SK-N-SH (cell line): ENCODE measurements around the gene SPRR1A. TPM values are rescaled to one million over a fixed set of nuclear protein-coding genes. Genes with fewer than 3 reads are reported as not detected.

Source experiments
- CTCF ChIA-PET: fragments of 300-600, 350-600 bp; formaldehyde crosslinking; extraction: SDS; loops from one replicate; lab custom pipeline; 2021; lab: Yijun Ruan, JAX
- POLR2A ChIA-PET: fragments of 350-600 bp; sonication (Branson Sonifier 250); formaldehyde crosslinking; extraction: SDS; loops from one replicate; lab custom pipeline; 2020; ENCODE audit warnings: antibody characterized with exemption, inconsistent platforms; lab: Yijun Ruan, JAX
- DNase-seq: peaks from one replicate; pipeline ENCODE4 v3.0.0; 2012
- H2AFZ ChIP-seq: fragments of 200-600 bp; sonication (generic); 2 replicates; pipeline ENCODE4 v1.8.1; 2016; ENCODE audit warnings: antibody characterized with exemption, mild to moderate bottlenecking, low read depth
- H3F3A ChIP-seq: fragments of 200-600 bp; sonication (generic); replicated peaks from 2 replicates; pipeline ENCODE3; 2016; ENCODE audit warnings: antibody characterized with exemption, mild to moderate bottlenecking; ENCODE audit not compliant: insufficient read depth
- H3K27ac ChIP-seq, 2 experiments: fragments of 200-500 bp in 1 of 2; fragments of 200-600 bp in 1 of 2; sonication (Bioruptor generic) in 1 of 2; sonication (generic), shearing (Covaris generic) in 1 of 2; 2 replicates each; pipeline versions ENCODE4 v1.5.1 to v1.6.1; 2014 to 2016; ENCODE audit warnings: low read depth in 2 of 2, inconsistent platforms in 1 of 2, low read length in 1 of 2, mild to moderate bottlenecking in 1 of 2, mixed read lengths in 1 of 2
- H3K27me3 ChIP-seq: fragments of 200-600 bp; sonication (generic), shearing (Covaris generic); 2 replicates; pipeline ENCODE4 v1.6.1; 2016; ENCODE audit warnings: mixed run types; ENCODE audit not compliant: insufficient read depth
- H3K36me3 ChIP-seq, 2 experiments: fragments of 200-500 bp in 1 of 2; fragments of 200-600 bp in 1 of 2; sonication (Bioruptor generic) in 1 of 2; sonication (generic) in 1 of 2; replicated peaks in 1 of 2; 2 replicates each; pipeline versions ENCODE3 to v1.5.1; 2014 to 2016; ENCODE audit warnings: low read length in 1 of 2, mild to moderate bottlenecking in 1 of 2; ENCODE audit not compliant: insufficient read depth in 2 of 2, control insufficient read depth in 1 of 2
- H3K4me1 ChIP-seq, 2 experiments: fragments of 200-500 bp in 1 of 2; fragments of 200-600 bp in 1 of 2; sonication (Bioruptor generic) in 1 of 2; sonication (generic), shearing (Covaris generic) in 1 of 2; 2 replicates each; pipeline versions ENCODE4 v1.5.1 to v1.6.1; 2014 to 2016; ENCODE audit warnings: low read depth in 1 of 2, low read length in 1 of 2, mixed run types in 1 of 2; ENCODE audit not compliant: insufficient read depth in 2 of 2, control insufficient read depth in 1 of 2
- H3K4me2 ChIP-seq: fragments of 200-600 bp; sonication (generic), shearing (Covaris generic); 2 replicates; pipeline ENCODE4 v1.6.1; 2017; ENCODE audit warnings: mixed run types
- H3K4me3 ChIP-seq, 2 experiments: fragments of 200-500 bp in 1 of 2; fragments of 200-600 bp in 1 of 2; sonication (Bioruptor generic) in 1 of 2; sonication (generic), shearing (Covaris generic) in 1 of 2; 2 replicates each; pipeline versions ENCODE4 v1.5.1 to v1.8.1; 2014 to 2016; ENCODE audit warnings: low read depth in 2 of 2, inconsistent platforms in 1 of 2, low read length in 1 of 2, mild to moderate bottlenecking in 1 of 2, mixed read lengths in 1 of 2, moderate library complexity in 1 of 2
- H3K79me2 ChIP-seq: fragments of 200-600 bp; sonication (generic); 2 replicates; pipeline ENCODE4 v1.8.1; 2017; ENCODE audit warnings: mild to moderate bottlenecking; ENCODE audit not compliant: insufficient read depth
- H3K9ac ChIP-seq: fragments of 200-600 bp; sonication (generic); 2 replicates; pipeline ENCODE4 v1.6.1; 2017; ENCODE audit warnings: mixed run types
- H3K9me2 ChIP-seq: fragments of 200-600 bp; sonication (generic); 2 replicates; pipeline ENCODE4 v1.6.1; 2017; ENCODE audit warnings: mixed run types
- H3K9me3 ChIP-seq: fragments of 200-600 bp; sonication (generic); 2 replicates; pipeline ENCODE4 v1.6.1; 2017; ENCODE audit warnings: mixed run types, mild to moderate bottlenecking, moderate library complexity
- H4K20me1 ChIP-seq: fragments of 200-600 bp; sonication (generic); 2 replicates; pipeline ENCODE4 v1.6.1; 2017; ENCODE audit warnings: mild to moderate bottlenecking, mixed run types; ENCODE audit not compliant: insufficient read depth
- ELF1 ChIP-seq: IDR thresholded peaks from 2 replicates; pipeline ENCODE4 v1.4.0; 2012
- FOSL2 ChIP-seq: IDR thresholded peaks from 2 replicates; pipeline ENCODE4 v1.4.0; 2012; ENCODE audit warnings: low read depth, mild to moderate bottlenecking, moderate library complexity, borderline replicate concordance
- FOXJ3 ChIP-seq: sonication (generic); formaldehyde crosslinking; IDR thresholded peaks from 2 replicates; pipeline ENCODE4 v1.5.1; 2020; ENCODE audit warnings: mild to moderate bottlenecking, missing genetic modification reagents
- FOXM1 ChIP-seq: IDR thresholded peaks from 2 replicates; pipeline ENCODE4 v1.4.0; 2012; ENCODE audit warnings: low read depth, mild to moderate bottlenecking
- GATA2 ChIP-seq: sonication (generic); formaldehyde crosslinking; IDR thresholded peaks from 2 replicates; pipeline ENCODE4 v1.5.0; 2020; ENCODE audit warnings: mild to moderate bottlenecking, missing genetic modification reagents
- MAX ChIP-seq: IDR thresholded peaks from 2 replicates; pipeline ENCODE4 v1.4.0; 2012; ENCODE audit warnings: low read depth
- MEF2A ChIP-seq: IDR thresholded peaks from 2 replicates; pipeline ENCODE4 v1.4.0; 2012; ENCODE audit warnings: low read depth, borderline replicate concordance
- MXI1 ChIP-seq: IDR thresholded peaks from 2 replicates; pipeline ENCODE4 v1.6.1; 2012; ENCODE audit warnings: mild to moderate bottlenecking, low read depth, low read length, improper control_type of control experiment
- NFIC ChIP-seq: IDR thresholded peaks from 2 replicates; pipeline ENCODE4 v1.4.0; 2012; ENCODE audit warnings: borderline replicate concordance
- NRF1 ChIP-seq: IDR thresholded peaks from 2 replicates; pipeline ENCODE4 v1.6.1; 2012; ENCODE audit warnings: low read depth, mild to moderate bottlenecking, low read length
- RFX5 ChIP-seq: IDR thresholded peaks from 2 replicates; pipeline ENCODE4 v1.6.1; 2012; ENCODE audit warnings: mild to moderate bottlenecking, improper control_type of control experiment, low read length
- TAF1 ChIP-seq: IDR thresholded peaks from 2 replicates; pipeline ENCODE4 v1.6.1; 2012; ENCODE audit warnings: low read depth, mild to moderate bottlenecking, low read length, moderate library complexity, borderline replicate concordance
- TCF12 ChIP-seq: IDR thresholded peaks from 2 replicates; pipeline ENCODE4 v1.4.0; 2012
- USF1 ChIP-seq: IDR thresholded peaks from 2 replicates; pipeline ENCODE4 v1.4.0; 2012; ENCODE audit warnings: low read depth, borderline replicate concordance
- YY1 ChIP-seq: IDR thresholded peaks from 2 replicates; pipeline ENCODE4 v1.4.0; 2012; ENCODE audit warnings: low read depth, mild to moderate bottlenecking
- WGBS: methylation state at CpG from one replicate; pipeline ENCODE4 v1.1.6; 2017; ENCODE audit warnings: low lambda C conversion rate; 5-methylcytosine and 5-hydroxymethylcytosine counted together
- polyA plus RNA-seq, 3 experiments: library from polyadenylated mRNA; depleted of rRNA; stranded (reverse); fragments of >200 nt; gene quantifications; 2 replicates each; pipeline ENCODE4 v1.2.3, GENCODE V29; 2012
- TF ChIP-seq, protein P1 (sequence below): IDR thresholded peaks from 2 replicates; pipeline ENCODE4 v1.4.0; 2012; ENCODE audit warnings: low read depth, borderline replicate concordance
- TF ChIP-seq, protein P2 (sequence below): IDR thresholded peaks from 2 replicates; pipeline ENCODE4 v1.6.1; 2012; ENCODE audit warnings: mild to moderate bottlenecking, low read depth, low read length, moderate library complexity

SPRR1A gene
- polyA plus RNA-seq, 1 of the 3 experiments (the other 2 are of a cell fraction), result not detected

DNA sequence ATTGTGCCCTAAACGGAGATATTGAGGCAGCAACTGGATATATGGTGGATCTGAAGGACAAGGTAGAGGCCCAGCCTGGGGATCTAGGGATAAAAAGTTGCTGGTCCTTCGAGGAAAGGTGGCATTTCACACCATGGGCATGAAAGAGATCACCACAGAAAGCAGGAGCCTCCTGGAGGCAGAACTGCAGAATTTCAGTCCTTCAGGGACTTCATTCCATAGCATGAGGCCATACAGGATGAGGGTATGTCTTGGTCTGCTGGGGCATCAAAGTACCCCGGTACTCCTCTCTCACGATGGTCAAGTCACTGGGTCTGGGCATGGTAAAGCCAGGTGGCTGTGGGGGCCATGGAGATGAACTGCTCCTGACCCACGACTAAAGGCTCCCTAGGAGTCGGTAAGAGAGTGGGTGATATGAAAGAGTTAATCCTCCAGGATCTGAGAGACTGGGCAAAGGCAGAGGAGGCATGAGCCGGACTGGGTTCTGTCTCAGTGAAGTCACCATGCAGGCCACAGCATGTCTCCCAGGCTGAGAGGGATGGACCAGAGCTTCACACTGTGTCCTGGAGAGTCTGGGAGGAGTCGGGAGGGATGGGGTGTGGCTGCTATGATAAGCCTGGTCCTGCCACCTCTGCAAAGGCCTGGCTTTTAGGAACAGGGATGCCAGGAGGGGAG is 42.7 kb upstream of the SPRR1A start:
- POLR2A ChIA-PET, result no interaction called here
- no peaks in the 10 kb centered on the region for H3K9me3 ChIP-seq
- CTCF ChIA-PET, result no interaction called here
- no peak overlapping the region for H2AFZ ChIP-seq
- H3K4me3 ChIP-seq, result no peak overlapping the region
- peaks cover 9% of the 10 kb centered on the region for H3K27me3 ChIP-seq
- no peak for TF ChIP-seq GATA2
- TF ChIP-seq USF1, result no peak
- no peak for TF ChIP-seq MEF2A
- TF ChIP-seq TAF1, result no peak
- TF ChIP-seq TCF12, result no peak
- no peak for TF ChIP-seq FOSL2
- no peak for TF ChIP-seq MXI1
- no peak for TF ChIP-seq RFX5
- no peak for TF ChIP-seq NRF1
- TF ChIP-seq, protein P1, sequence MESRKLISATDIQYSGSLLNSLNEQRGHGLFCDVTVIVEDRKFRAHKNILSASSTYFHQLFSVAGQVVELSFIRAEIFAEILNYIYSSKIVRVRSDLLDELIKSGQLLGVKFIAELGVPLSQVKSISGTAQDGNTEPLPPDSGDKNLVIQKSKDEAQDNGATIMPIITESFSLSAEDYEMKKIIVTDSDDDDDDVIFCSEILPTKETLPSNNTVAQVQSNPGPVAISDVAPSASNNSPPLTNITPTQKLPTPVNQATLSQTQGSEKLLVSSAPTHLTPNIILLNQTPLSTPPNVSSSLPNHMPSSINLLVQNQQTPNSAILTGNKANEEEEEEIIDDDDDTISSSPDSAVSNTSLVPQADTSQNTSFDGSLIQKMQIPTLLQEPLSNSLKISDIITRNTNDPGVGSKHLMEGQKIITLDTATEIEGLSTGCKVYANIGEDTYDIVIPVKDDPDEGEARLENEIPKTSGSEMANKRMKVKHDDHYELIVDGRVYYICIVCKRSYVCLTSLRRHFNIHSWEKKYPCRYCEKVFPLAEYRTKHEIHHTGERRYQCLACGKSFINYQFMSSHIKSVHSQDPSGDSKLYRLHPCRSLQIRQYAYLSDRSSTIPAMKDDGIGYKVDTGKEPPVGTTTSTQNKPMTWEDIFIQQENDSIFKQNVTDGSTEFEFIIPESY, result no peak
- TF ChIP-seq YY1, result no peak
- no peak for TF ChIP-seq ELF1
- TF ChIP-seq NFIC, result no peak
- no peaks in the 10 kb centered on the region for H4K20me1 ChIP-seq
- no peaks in the 10 kb centered on the region for H3K4me1 ChIP-seq
- H3K9me2 ChIP-seq, result no peaks in the 10 kb centered on the region
- H3K79me2 ChIP-seq, result no peaks in the 10 kb centered on the region
- no peak overlapping the region for H3K27ac ChIP-seq
- no peak overlapping the region for H3K4me2 ChIP-seq
- under 1% methylated on average over 6 of the region's 8 CpGs for WGBS
- H3K9ac ChIP-seq, result no peak overlapping the region
- no peak for DNase-seq
- no peaks in the 10 kb centered on the region for H3F3A ChIP-seq
- H3K36me3 ChIP-seq, result no peaks in the 10 kb centered on the region

- H3K27ac ChIP-seq, result no peak overlapping the region
- H3K9me3 ChIP-seq, result no peaks in the 10 kb centered on the region
- WGBS, result 11% methylated on average over 2 of the region's 2 CpGs
- no peaks in the 10 kb centered on the region for H3F3A ChIP-seq
- no peak overlapping the region for H3K4me2 ChIP-seq
- H3K27me3 ChIP-seq, result peaks cover 16% of the 10 kb centered on the region
- no peak overlapping the region for H2AFZ ChIP-seq
- CTCF ChIA-PET, result no interaction called here
- no peaks in the 10 kb centered on the region for H3K79me2 ChIP-seq
- no peaks in the 10 kb centered on the region for H3K36me3 ChIP-seq
- H3K4me1 ChIP-seq, result no peaks in the 10 kb centered on the region
- no peak for TF ChIP-seq FOXJ3
- TF ChIP-seq MXI1, result no peak
- TF ChIP-seq FOXM1, result no peak
- TF ChIP-seq YY1, result no peak
- TF ChIP-seq, protein P1, result no peak
- TF ChIP-seq FOSL2, result no peak
- no peak for TF ChIP-seq TCF12
- TF ChIP-seq, protein P2, sequence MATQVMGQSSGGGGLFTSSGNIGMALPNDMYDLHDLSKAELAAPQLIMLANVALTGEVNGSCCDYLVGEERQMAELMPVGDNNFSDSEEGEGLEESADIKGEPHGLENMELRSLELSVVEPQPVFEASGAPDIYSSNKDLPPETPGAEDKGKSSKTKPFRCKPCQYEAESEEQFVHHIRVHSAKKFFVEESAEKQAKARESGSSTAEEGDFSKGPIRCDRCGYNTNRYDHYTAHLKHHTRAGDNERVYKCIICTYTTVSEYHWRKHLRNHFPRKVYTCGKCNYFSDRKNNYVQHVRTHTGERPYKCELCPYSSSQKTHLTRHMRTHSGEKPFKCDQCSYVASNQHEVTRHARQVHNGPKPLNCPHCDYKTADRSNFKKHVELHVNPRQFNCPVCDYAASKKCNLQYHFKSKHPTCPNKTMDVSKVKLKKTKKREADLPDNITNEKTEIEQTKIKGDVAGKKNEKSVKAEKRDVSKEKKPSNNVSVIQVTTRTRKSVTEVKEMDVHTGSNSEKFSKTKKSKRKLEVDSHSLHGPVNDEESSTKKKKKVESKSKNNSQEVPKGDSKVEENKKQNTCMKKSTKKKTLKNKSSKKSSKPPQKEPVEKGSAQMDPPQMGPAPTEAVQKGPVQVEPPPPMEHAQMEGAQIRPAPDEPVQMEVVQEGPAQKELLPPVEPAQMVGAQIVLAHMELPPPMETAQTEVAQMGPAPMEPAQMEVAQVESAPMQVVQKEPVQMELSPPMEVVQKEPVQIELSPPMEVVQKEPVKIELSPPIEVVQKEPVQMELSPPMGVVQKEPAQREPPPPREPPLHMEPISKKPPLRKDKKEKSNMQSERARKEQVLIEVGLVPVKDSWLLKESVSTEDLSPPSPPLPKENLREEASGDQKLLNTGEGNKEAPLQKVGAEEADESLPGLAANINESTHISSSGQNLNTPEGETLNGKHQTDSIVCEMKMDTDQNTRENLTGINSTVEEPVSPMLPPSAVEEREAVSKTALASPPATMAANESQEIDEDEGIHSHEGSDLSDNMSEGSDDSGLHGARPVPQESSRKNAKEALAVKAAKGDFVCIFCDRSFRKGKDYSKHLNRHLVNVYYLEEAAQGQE, result no peak
- TF ChIP-seq MAX, result no peak
- no peaks in the 10 kb centered on the region for H4K20me1 ChIP-seq
- POLR2A ChIA-PET, result no interaction called here
- no peak overlapping the region for H3K9ac ChIP-seq
- no peak overlapping the region for H3K4me3 ChIP-seq
- no peak for DNase-seq
- H3K9me2 ChIP-seq, result no peaks in the 10 kb centered on the region
Observed at GRCh38 chr1:152942161-152942560, 41.7 kb upstream of the SPRR1A start.
